Breast epithelium (tissue), 3 donors: Measurements from ENCODE around the gene CCT3.

ENCODE experiments used
- CTCF ChIP-seq, 3 donors: fragments of 450-650 bp; IDR thresholded peaks; one replicate each; pipeline ENCODE4 v1.5.1; 2016 to 2017; ENCODE audit warnings: antibody characterized with exemption in 3 of 3, mild to moderate bottlenecking in 3 of 3, moderate library complexity in 3 of 3
- POLR2A ChIP-seq: fragments of 450-650 bp; IDR thresholded peaks from one replicate; pipeline ENCODE4 v1.6.1; 2016; ENCODE audit warnings: antibody characterized with exemption, mild to moderate bottlenecking, moderate library complexity
- POLR2AphosphoS5 ChIP-seq, 3 donors: sonication (generic); formaldehyde crosslinking; IDR thresholded peaks; one replicate each; pipeline ENCODE4 v1.6.1; 2017; ENCODE audit warnings: antibody characterized with exemption in 3 of 3

GRCh38 chr1:156387870-156388173 is 49.7 kb upstream of the CCT3 start:
- TF ChIP-seq POLR2AphosphoS5 (IDR thresholded peaks at IDR 0.05) (no peak), POLR2A (no peak), CTCF (IDR thresholded peaks at IDR 0.05) (no peak)
